ENCODE data around the gene KCNG2.

The KCNG2 gene

GRCh38 chr18:79906706-79907105 is 109.0 kb downstream of the KCNG2 start:
- DNase-seq (ENCODE audit: low read depth in 3 of 3): no peak

GRCh38 chr18:79910563-79911343 is 113.0 kb downstream of the KCNG2 start:
- no peak for DNase-seq (ENCODE audit: low read depth in 3 of 3)

DNA sequence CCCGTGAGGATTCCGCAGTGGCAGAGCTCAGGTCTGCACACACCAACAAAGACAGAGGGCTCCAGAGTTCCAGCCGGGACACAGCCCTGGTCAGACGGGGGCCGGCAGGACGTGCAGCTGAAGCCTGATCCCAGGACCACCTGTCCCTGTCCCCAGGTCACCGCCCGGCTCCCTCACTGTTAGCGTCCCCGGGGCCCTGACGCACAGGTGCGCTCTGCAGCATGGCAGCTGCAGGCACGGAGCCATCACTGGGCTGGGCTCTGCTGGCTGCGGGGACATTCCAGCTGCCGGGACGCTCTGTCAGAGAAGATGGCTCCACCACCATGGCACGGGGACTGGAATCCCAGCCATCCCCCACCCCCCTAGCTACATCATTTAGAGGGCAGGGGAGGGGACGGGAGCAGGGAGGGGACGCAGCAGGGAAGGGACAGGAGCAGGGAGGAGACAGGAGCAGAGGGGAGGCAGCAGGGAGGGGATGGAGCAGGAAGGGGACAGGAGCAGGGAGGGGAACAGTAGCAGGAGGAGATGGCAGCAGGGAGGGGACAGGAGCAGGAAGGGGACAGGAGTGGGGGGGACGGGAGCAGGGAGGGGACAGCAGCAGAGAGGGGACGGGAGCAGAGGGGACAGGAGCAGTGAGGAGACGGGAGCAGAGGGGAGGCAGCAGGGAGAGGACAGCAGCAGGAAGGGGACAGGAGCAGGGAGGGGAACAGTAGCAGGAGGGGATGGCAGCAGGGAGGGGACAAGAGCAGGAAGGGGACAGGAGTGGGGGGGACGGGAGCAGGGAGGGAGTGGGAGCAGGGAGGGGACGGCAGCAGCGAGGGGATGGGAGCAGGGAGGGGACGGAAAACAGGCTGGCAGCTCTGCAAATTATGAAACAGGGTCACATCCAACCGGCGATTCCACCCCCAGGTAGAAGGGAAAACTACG is 113.9 kb downstream of the KCNG2 start:
- no peak for DNase-seq (ENCODE audit: low read depth in 3 of 3)

DNA sequence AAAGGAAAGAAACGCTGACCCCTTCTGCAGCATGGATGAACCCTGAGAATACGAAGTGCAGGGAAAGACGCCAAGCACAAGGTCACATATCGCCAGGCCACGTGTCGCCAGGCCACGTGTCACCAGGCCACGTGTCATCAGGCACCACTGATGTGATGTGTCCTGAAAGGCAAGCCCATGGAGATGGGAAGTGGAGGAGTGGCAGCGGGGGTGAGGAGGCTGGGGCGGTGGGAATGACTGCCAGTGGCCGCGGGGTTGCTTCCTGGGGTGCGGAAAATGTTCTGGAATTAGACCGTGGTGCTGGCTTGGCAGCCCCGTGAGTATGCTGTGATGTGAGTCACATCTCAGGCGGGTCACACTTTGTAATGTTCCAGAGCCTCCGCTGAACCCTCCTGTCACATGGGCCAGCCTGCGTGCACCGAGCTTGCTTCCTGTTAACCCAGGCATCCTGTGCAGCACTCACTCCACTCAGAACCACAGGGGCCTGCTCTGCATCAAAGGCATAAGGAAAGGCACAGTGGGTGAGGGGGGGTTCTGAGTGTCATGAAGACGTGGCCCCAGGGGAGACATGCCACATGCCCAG is 114.8 kb downstream of the KCNG2 start:
- peak in 2 of 3 experiments; percentile 5 to 24 for DNase-seq (ENCODE audit: low read depth in 3 of 3)

DNA sequence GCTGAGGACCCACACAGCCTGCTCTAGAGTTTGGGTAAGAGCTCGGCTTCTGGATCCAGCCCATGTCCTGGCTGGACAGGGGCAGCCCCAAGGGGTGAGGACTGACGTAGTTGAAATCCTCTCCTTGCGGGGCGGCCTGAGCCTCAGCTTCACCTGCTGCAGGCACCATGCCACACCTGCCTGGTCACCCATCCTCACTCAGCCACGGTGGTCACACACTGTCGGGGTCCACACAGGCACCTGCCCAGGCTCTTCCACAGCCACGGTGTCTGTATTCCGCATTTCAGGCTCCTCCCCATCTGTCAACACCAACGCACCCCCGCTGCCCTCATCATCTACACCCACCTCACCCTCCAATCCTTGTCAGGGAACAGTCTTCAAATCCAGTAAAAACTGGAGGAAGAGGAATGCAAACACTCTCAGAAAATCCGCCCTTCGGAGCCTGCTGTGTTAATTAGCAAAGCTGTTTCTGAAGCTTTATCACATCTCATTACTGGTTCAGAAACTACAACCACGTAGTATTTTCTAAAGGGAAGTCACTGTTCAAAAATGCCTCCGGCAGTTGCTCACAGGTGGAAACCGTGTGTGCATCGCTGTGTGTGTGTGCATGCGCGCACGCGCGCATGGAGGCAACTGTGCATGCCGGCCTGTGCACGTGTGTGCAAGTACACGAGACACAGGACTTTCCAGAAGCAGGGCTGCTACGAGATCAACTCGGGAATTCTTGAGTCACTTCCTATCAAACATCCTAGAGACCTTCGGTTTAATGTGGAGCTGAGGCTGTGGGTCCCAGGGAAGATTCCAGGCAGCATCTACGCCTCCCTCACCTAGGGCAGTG is 115.5 kb downstream of the KCNG2 start:
- DNase-seq (ENCODE audit: low read depth in 3 of 3): no peak

GRCh38 chr18:79914614-79915160 is 116.9 kb downstream of the KCNG2 start:
- DNase-seq (ENCODE audit: low read depth in 3 of 3): no peak

DNA sequence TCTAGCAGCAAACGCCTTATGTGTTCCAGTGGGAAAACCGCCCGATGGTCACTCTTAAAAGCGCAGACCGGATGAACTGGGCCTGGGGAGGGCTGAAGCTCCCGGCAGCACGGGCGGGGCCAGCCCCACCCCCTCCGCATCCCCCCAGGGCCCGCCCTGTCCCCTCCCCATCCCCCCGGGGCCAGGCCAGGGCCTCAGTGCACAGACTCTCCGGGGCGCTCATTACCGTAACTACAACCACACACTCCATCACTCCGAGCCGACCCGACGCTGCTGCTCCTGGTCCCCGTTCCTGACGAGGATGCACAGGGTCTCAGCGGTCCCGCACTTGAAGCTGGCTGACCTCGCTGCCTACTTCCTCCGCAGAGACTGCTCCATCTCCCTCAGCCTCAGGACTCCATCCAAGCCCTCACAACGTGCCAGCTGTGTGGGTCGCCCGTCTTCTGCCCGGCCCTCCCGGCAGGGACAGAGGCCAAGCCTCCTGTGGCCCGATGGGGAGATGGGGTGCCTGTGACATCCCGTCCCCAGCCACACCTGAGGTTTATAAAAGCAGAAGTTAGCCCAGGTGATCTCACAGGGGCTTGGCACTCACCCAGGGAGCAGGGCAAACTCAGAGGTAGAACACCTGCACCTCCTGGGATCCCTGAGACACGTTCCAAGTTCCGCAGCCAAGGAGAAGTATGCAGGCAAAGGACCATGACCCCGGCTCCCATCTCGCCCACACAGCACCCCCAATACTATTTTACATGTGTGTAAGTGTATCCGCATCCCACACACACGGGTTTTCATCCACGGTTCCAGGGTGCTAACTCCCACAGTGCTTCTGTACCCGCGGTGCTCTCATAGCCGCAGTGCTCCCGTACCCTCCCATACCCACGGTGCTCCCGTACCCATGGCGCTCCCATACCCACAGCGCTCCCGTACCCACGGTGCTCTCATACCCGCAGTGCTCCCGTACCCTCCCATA is 117.7 kb downstream of the KCNG2 start:
- no peak for DNase-seq (ENCODE audit: low read depth in 3 of 3)

GRCh38 chr18:79916128-79916494 is 118.4 kb downstream of the KCNG2 start:
- no peak for DNase-seq (ENCODE audit: low read depth in 3 of 3)

DNA sequence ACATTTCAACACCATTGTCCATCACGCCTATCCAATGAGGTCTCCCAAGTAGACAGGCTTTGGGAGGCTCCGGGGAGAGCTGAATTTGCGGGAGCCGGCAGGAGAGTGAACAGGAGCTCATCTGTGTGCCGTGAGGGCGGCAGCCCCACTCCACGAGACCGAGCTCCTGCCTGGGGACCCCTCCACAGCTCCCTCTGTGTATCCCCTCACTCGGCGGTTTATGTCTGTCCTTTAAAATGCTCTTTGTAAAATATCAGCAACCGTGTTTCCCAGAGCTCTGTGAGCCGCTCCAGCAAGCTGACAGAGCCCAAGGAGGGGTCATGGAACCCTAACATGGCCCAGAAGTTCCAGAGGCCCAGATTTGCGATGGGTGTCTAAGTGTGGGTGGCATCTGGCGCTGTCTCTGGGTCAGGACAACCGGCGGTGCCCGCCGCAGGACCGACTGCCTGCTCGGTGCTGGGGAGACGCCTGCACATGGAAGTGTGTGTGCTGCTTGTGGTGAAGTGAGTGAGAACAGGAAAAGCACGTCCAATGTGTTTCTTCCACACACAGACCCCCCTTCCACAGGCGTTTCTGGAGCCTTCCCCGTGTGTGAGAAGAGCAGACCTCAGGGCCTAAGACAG is 118.9 kb downstream of the KCNG2 start:
- DNase-seq (ENCODE audit: low read depth in 3 of 3): no peak

DNA sequence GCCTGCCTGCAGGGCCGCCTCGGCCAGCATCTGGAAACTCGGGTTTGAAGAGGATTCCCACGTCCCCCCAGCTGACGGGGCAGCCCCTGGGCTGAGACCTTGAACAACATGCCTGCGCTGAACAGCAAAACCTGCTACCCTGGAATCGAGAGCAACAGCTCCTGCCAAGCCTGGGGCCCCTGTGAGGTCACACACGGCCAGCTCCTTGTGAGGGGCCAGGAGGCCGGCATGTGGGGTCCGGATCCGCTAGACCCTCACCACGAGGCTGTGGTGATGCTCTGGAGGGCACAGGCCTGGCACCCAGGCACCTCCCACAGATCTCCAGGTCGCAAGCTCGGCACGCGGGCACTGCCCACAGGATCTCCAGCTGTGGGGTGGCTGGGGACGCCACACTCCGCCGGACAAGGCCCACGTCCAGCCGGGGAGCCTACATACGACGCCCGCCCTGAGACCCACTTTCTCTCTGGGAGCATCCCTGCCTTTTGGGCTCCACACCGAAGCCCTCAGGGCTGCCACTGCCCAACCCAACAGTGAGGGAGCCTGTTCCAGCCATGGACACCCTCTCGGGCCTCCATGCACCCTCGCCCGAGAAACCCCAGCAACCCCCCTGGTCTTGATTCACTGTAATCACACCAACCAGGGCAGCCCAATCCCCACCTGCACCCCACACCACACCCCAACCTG is 119.6 kb downstream of the KCNG2 start:
- DNase-seq (ENCODE audit: low read depth in 3 of 3): no peak

GRCh38 chr18:79917853-79918614 is 120.3 kb downstream of the KCNG2 start:
- DNase-seq (ENCODE audit: low read depth in 3 of 3): no peak

GRCh38 chr18:79918615-79919011 is 120.9 kb downstream of the KCNG2 start:
- DNase-seq (ENCODE audit: low read depth in 3 of 3): no peak

GRCh38 chr18:79919089-79919488 is 121.4 kb downstream of the KCNG2 start:
- DNase-seq (ENCODE audit: low read depth in 3 of 3): no peak

DNA sequence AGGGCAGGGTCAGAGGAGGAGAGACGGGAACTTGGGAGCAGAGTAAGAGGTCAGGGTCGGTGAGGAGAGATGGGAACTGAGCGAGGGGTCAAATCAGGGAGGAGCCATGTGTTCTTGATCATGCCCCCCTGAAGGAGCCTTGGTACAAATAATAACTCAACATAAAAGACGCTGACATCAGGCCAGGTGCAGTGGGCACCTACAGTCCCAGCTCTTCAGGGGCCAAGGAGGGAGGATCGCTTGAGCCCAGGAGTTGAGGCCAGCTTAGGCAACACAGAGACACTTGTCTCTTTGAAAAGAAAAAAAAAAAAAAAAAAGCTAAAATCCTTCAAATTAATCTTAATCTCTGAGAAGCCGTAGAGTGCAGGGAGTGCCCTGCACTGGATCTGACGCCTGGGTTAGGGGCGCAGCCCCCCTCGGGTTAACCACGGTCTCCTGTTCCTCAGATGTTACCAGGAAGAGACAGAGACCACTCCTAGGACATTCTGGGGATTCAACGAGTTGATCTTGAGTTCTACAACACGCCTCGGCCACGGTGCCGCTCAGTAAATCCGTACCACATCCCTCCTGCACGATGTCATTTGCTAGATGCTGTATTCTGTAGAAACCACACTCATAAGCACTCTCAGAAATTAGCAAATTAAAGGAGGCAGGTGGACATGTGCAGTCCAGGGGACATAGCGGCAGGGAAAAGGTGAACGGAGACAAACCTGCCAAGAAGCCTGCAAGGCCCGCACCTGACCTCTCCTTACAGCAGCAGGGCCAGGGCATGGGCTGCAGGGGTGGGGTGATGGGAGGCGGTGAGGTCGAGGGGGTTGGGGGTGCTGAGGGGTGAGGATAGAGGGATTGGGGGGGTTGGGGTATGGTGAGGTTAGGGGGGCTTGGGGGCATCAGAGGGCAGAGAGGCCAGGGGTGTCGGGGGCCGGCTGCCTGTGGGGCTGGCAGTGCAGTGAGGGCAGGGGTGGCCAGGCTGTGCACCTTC is 124.5 kb downstream of the KCNG2 start:
- no peak for DNase-seq (ENCODE audit: low read depth in 3 of 3)

GRCh38 chr18:79922971-79923411 is 125.3 kb downstream of the KCNG2 start:
- no peak for DNase-seq (ENCODE audit: low read depth in 3 of 3)

DNA sequence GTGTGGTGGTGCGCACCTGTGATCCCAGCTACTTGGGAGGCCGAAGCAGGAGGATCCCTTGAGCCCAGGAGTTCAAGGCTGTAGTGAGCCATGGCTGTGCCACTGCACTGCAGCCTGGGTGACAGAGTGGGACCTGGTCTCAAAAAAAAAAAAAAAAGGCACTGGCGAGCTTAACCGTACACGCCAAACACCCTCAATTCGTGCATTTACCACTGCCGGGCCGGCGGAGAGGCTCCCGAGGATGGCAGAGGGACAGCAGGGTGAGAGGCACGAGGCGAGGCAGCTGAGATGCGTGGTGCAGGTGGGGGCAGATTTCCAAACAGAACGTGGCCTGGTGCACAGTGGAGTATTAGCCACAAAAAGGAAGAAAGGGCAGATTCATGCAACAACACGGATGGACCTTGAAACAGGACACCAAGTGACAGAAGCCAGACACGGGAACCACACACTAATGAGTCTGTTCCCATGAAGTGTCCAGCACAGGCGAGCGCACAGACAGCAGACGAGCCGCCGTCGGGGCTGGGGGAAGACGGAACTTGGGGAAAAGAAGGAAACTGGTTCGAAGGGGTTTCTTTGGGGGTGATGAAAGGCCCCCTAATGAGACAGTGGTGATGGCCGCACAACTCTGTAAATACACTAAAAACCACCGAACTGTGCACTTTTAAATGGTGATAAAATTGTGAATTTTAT is 126.3 kb downstream of the KCNG2 start:
- no peak for DNase-seq (ENCODE audit: low read depth in 3 of 3)
